Transverse colon (tissue), 4 donors: ENCODE measurements around the gene UBE2E2. TPM values are rescaled to one million over a fixed set of nuclear protein-coding genes. Genes with fewer than 3 reads are reported as not detected.

ENCODE experiments used
- DNase-seq: peaks from one replicate; pipeline ENCODE4 v3.0.0-alpha.2; 2019
- H3K27ac ChIP-seq, 4 donors: fragments of 200-600 bp; sonication (generic); 2 replicates each; pipeline ENCODE4 v1.5.1; 2016 to 2018; ENCODE audit warnings: inconsistent platforms in 4 of 4
- H3K27me3 ChIP-seq: fragments of 200-600 bp; sonication (generic); 2 replicates; pipeline ENCODE4 v1.5.1; 2017; ENCODE audit warnings: inconsistent platforms
- H3K36me3 ChIP-seq, 4 donors: fragments of 200-600 bp; sonication (generic); 2 replicates each; pipeline ENCODE4 v1.5.1; 2017 to 2019; ENCODE audit warnings: inconsistent platforms in 4 of 4
- H3K4me1 ChIP-seq, 4 donors: fragments of 200-600 bp; sonication (generic); 2 replicates each; pipeline ENCODE4 v1.5.1; 2017 to 2020; ENCODE audit warnings: inconsistent platforms in 4 of 4
- H3K4me3 ChIP-seq, 4 donors: fragments of 200-600 bp; sonication (generic); 1 replicate in 1 of 4; 2 replicates in 3 of 4; pipeline versions ENCODE4 v1.5.1 to v1.6.1; 2017 to 2019; ENCODE audit warnings: inconsistent platforms in 4 of 4
- H3K9me3 ChIP-seq, 2 donors: fragments of 200-600 bp; sonication (generic); 2 replicates each; pipeline ENCODE4 v1.5.1; 2017 to 2019; ENCODE audit warnings: inconsistent platforms in 2 of 2
- EP300 ChIP-seq: sonication (generic); formaldehyde crosslinking; IDR thresholded peaks from one replicate; pipeline ENCODE4 v1.6.1; 2017; ENCODE audit warnings: antibody characterized with exemption, low read depth
- POLR2A ChIP-seq: fragments of 450-650 bp; IDR thresholded peaks from one replicate; pipeline ENCODE4 v1.6.1; 2016; ENCODE audit warnings: antibody characterized with exemption, mild to moderate bottlenecking, moderate library complexity
- POLR2AphosphoS5 ChIP-seq, 3 donors: sonication (generic); formaldehyde crosslinking; IDR thresholded peaks; one replicate each; pipeline ENCODE4 v1.6.1; 2016; ENCODE audit warnings: antibody characterized with exemption in 3 of 3
- WGBS, 2 donors: methylation state at CpG; one replicate each; pipeline ENCODE4 v1.1.5; 2018; ENCODE audit warnings: low coverage in 1 of 2; 5-methylcytosine and 5-hydroxymethylcytosine counted together
- in situ Hi-C, 4 donors: fragments of 200-750 bp; cut with MboI; loops; one replicate each; pipeline versions ENCODE4 v1.15.0 to v1.15.1; 2017; ENCODE audit warnings: low sequenced_read_pairs in 3 of 4, low pct_ligation_motif_present in 1 of 4, low pct_unique_long_range_greater_than_20kb in 1 of 4
- intact Hi-C: fragments of 100-400 bp; cut with DNase I; formaldehyde crosslinking; loops from one replicate; pipeline ENCODE4 v1.15.1; 2023; ENCODE audit warnings: low total_unique reads
- total RNA-seq, 4 donors: library from RNA; depleted of rRNA; stranded (reverse); fragments of >200 nt; gene quantifications; one replicate each; pipeline ENCODE4 v1.1.0, GENCODE V29; 2016
- TF ChIP-seq, protein P1 (sequence below), 5 experiments: fragments of 200-600 bp in 3 of 5; fragments of 450-650 bp in 2 of 5; sonication (generic) in 3 of 5; IDR thresholded peaks; 1 replicate in 2 of 5; 2 replicates in 3 of 5; pipeline ENCODE4 v1.5.1; 2016 to 2017; ENCODE audit warnings: antibody characterized with exemption in 5 of 5, inconsistent platforms in 3 of 5, mild to moderate bottlenecking in 2 of 5, moderate library complexity in 1 of 5

The UBE2E2 gene
- total RNA-seq, 4 donors from 2014 or later, result 5.4 to 133 (median 7.6) TPM

DNA sequence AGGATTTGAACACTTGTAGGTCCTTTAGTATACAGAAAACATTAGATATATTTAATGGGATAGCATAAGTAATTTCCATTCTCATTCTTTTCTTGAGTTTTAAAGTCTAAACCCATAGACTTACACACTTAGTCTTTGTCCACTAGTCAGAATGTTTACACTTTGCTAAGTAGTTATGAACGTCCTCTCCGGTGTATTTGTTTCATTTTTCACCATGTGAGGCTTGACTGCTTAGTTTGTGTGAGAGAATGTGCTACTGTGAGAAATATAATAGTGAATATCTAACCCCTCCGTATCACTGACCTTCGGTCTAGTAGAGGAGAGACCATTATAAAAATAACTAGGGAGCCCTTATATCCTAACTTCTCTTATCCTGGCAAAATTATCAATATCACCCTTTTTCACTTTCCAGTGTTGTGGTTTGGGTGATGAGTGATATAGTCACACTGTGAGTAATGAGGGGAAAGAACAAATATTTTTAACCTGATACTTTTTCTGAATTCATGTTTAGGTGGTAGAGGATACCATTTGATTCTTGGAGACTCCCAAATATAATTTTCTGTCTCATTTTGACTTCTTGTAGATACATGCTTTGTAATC lies 122.4 kb downstream of the UBE2E2 start:
- Histone ChIP-seq H3K36me3 (no peaks in the 10 kb centered on the region), H3K4me1 (peaks cover 0 to 11% (median 1%) of the 10 kb centered on the region in 4 donors), H3K27ac (no peak overlapping the region), H3K9me3 (no peaks in the 10 kb centered on the region), H3K27me3 (no peaks in the 10 kb centered on the region), H3K4me3 (no peak overlapping the region)
- DNase-seq, result no peak
- TF ChIP-seq, protein P1, sequence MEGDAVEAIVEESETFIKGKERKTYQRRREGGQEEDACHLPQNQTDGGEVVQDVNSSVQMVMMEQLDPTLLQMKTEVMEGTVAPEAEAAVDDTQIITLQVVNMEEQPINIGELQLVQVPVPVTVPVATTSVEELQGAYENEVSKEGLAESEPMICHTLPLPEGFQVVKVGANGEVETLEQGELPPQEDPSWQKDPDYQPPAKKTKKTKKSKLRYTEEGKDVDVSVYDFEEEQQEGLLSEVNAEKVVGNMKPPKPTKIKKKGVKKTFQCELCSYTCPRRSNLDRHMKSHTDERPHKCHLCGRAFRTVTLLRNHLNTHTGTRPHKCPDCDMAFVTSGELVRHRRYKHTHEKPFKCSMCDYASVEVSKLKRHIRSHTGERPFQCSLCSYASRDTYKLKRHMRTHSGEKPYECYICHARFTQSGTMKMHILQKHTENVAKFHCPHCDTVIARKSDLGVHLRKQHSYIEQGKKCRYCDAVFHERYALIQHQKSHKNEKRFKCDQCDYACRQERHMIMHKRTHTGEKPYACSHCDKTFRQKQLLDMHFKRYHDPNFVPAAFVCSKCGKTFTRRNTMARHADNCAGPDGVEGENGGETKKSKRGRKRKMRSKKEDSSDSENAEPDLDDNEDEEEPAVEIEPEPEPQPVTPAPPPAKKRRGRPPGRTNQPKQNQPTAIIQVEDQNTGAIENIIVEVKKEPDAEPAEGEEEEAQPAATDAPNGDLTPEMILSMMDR (IDR thresholded peaks at IDR 0.05), result no peak
- TF ChIP-seq POLR2AphosphoS5 (IDR thresholded peaks at IDR 0.05), result no peak
- no peak for TF ChIP-seq EP300
- TF ChIP-seq POLR2A, result no peak
- WGBS, 2 donors, result 25 to 66% methylated on average over 2 to 4 of the region's 4 CpGs
- intact Hi-C loops (no loop called here), in situ Hi-C loops (no loop called here)

GRCh38 chr3:23329471-23330105 lies 126.5 kb downstream of the UBE2E2 start:
- intact Hi-C loops, result no loop called here
- H3K27me3 ChIP-seq, result no peaks in the 10 kb centered on the region
- no peak for DNase-seq
- in situ Hi-C loops, result no loop called here
- WGBS, 2 donors, result 85 to 87% methylated on average over 5 to 6 of the region's 6 CpGs
- TF ChIP-seq POLR2AphosphoS5 (IDR thresholded peaks at IDR 0.05) (no peak), EP300 (no peak), POLR2A (no peak)
- TF ChIP-seq, protein P1 (IDR thresholded peaks at IDR 0.05), result no peak
- no peak overlapping the region for H3K27ac ChIP-seq
- no peaks in the 10 kb centered on the region for H3K9me3 ChIP-seq
- no peaks in the 10 kb centered on the region for H3K36me3 ChIP-seq
- peaks cover 0 to 6% (median 1%) of the 10 kb centered on the region in 4 donors for H3K4me1 ChIP-seq
- no peak overlapping the region for H3K4me3 ChIP-seq

GRCh38 chr3:23330568-23330967 lies 127.4 kb downstream of the UBE2E2 start:
- no peak overlapping the region for H3K4me3 ChIP-seq
- no peaks in the 10 kb centered on the region for H3K27me3 ChIP-seq
- no peak overlapping the region for H3K27ac ChIP-seq
- no peak for DNase-seq
- 84 to 92% methylated on average over 1 of the region's 1 CpG for WGBS, 2 donors
- TF ChIP-seq EP300, result no peak
- TF ChIP-seq POLR2A, result no peak
- TF ChIP-seq, protein P1 (IDR thresholded peaks at IDR 0.05), result no peak
- TF ChIP-seq POLR2AphosphoS5 (IDR thresholded peaks at IDR 0.05), result no peak
- no peaks in the 10 kb centered on the region for H3K36me3 ChIP-seq
- intact Hi-C loops, result no loop called here
- H3K4me1 ChIP-seq, result no peaks in the 10 kb centered on the region
- H3K9me3 ChIP-seq, result no peaks in the 10 kb centered on the region
- in situ Hi-C loops, result no loop called here

- H3K36me3 ChIP-seq, result no peaks in the 10 kb centered on the region
- no peak for DNase-seq
- intact Hi-C loops, result no loop called here
- H3K4me3 ChIP-seq, result no peak overlapping the region
- in situ Hi-C loops, result no loop called here
- H3K9me3 ChIP-seq, result no peaks in the 10 kb centered on the region
- H3K27me3 ChIP-seq, result no peaks in the 10 kb centered on the region
- 59 to 77% methylated on average over 1 of the region's 1 CpG for WGBS, 2 donors
- TF ChIP-seq POLR2AphosphoS5 (IDR thresholded peaks at IDR 0.05) (no peak), EP300 (no peak), POLR2A (no peak)
- TF ChIP-seq, protein P1 (IDR thresholded peaks at IDR 0.05), result no peak
- H3K27ac ChIP-seq, result no peak overlapping the region
- H3K4me1 ChIP-seq, result no peaks in the 10 kb centered on the region
Measured at GRCh38 chr3:23331141-23331935, 128.2 kb downstream of the UBE2E2 start.
